A549 treated with AZD9567 at 1 μM for 4 hours (cell line): Measurements from ENCODE around the gene FOXM1. TPM values are rescaled to one million over a fixed set of nuclear protein-coding genes. Genes with fewer than 3 reads are reported as not detected.

Experiments used
- total RNA-seq: library from RNA; stranded (reverse); fragments of 200-300 nt; extraction: Qiagen RNA extraction; gene quantifications from 5 replicates; pipeline ENCODE4 v1.2.3, GENCODE V29; 2022; ENCODE audit not compliant: insufficient read depth

FOXM1 gene
- 75.0 to 91.4 TPM (median 85.0 TPM) in 5 replicates for total RNA-seq

GRCh38 chr12:2877047-2877952, at the start of gene FOXM1, which contains the start of gene RHNO1:
FOXM1 (minus strand) TSS chr12:2877174; CDS start chr12:2874478, 2,696 bp downstream.
RHNO1 (plus strand) TSS chr12:2877223; CDS start chr12:2885367, 8,144 bp downstream.

GRCh38 chr12:2890388-2891239, 13.6 kb upstream of the FOXM1 start, which contains the start of gene TULP3:
TULP3 (plus strand) TSS chr12:2890891; CDS start chr12:2890948, 57 bp downstream.

GRCh38 chr12:2857021-2857431, 19.9 kb downstream of the FOXM1 start, which contains the start of gene TEX52:
TEX52 (minus strand) TSS chr12:2857039; CDS start chr12:2857026, 13 bp downstream.

GRCh38 chr12:2834581-2835491, 42.1 kb downstream of the FOXM1 start, which contains the start of gene NRIP2:
NRIP2 (minus strand) TSS chr12:2835035; CDS start chr12:2834983, 52 bp downstream.

DNA sequence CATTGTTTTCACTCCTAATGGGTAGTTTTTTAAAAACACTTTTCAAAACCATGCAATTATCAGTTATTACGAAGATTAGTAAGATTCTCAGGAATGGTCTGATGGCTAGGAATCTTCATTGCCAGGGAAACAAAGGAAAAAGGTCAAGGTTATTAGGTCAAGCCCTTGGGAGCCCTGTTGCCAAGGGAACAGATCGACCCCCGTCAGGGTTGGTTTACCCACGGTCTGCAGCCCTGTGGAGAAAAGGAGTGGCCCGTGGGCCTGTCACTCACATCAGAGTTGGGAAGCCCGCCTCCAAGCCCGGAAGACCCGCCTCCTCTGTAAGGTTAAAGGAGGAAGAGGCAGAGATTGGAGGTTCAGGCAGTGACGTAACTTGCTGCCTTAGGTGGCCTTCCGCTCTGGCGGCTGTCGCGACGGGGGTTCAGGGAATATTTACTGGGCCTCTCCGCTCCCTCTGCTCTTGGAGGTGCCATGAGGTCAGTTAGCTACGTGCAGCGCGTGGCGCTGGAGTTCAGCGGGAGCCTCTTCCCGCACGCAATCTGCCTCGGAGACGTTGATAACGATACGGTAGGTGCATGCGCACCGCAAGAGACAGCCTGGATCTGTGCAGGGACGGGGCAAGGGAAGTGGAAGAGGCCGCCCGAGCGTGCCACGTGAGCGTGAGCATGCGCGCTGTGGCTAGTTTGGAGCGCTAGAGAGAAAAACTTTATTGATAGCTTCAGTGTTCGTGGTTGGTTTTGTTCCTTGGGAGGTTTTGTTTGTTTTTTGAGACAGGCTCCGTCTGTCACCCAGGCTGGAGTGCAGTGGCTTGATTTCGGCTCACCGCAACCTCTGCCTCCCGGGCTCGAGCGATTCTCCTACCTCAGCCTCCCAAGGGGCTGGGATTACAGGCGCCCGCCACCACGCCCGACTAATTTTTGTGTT, 64.4 kb downstream of the FOXM1 start, which contains the start of gene ITFG2:
TSS of gene ITFG2 (plus strand) at position 379 of the 924 bp plus-strand sequence. CDS start at position 472, 93 bp downstream.

Other genes with a start within 250 kb of the FOXM1 start
- 90.1 to 107 TPM (median 102 TPM) in 5 replicates for gene FKBP4, start 82.2 kb downstream of the FOXM1 start, total RNA-seq
- gene ITFG2, start 64.5 kb downstream of the FOXM1 start, total RNA-seq, result 14.6 to 25.3 TPM (median 16.3 TPM) in 5 replicates
- gene NRIP2, start 42.1 kb downstream of the FOXM1 start, total RNA-seq, result not detected in 5 replicates
- not detected in 5 replicates for gene TEX52, start 20.1 kb downstream of the FOXM1 start, total RNA-seq
- gene RHNO1, start within 50 bp of the FOXM1 start, total RNA-seq, result 40.0 to 53.7 TPM (median 47.6 TPM) in 5 replicates
- 18.1 to 25.7 TPM (median 20.5 TPM) in 5 replicates for gene TULP3, start 13.7 kb upstream of the FOXM1 start, total RNA-seq
- 37.5 to 50.4 TPM (median 48.8 TPM) in 5 replicates for gene TEAD4, start 82.2 kb upstream of the FOXM1 start, total RNA-seq
- 38.6 to 53.8 TPM (median 46.8 TPM) in 5 replicates for gene TSPAN9, start 200.2 kb upstream of the FOXM1 start, total RNA-seq